Smooth muscle cell (in vitro differentiated cells): ENCODE data around the gene UNC5B. TPM values are rescaled to one million over a fixed set of nuclear protein-coding genes. Genes with fewer than 3 reads are reported as not detected.

Experiments used
- DNase-seq: peaks from one replicate; lab custom pipeline; 2025; ENCODE audit not compliant: unreplicated experiment; lab: John Stamatoyannopoulos, UW
- H2AFZ ChIP-seq: fragments of 200-600 bp; sonication (generic); 2 replicates; pipeline ENCODE4 v1.6.0; 2016; ENCODE audit warnings: antibody characterized with exemption, low read depth, mild to moderate bottlenecking
- H3F3A ChIP-seq: fragments of 200-600 bp; sonication (generic); 2 replicates; pipeline ENCODE4 v1.6.0; 2017; ENCODE audit warnings: antibody characterized with exemption, low read depth
- H3K27ac ChIP-seq: fragments of 200-600 bp; sonication (generic); 2 replicates; pipeline ENCODE4 v1.5.1; 2016; ENCODE audit warnings: low read depth, mild to moderate bottlenecking
- H3K27me3 ChIP-seq: fragments of 200-600 bp; sonication (generic); 2 replicates; pipeline ENCODE4 v1.6.1; 2016; ENCODE audit warnings: low read depth, mild to moderate bottlenecking
- H3K36me3 ChIP-seq: fragments of 200-600 bp; sonication (generic); 2 replicates; pipeline ENCODE4 v1.5.1; 2016; ENCODE audit warnings: low read depth
- H3K4me1 ChIP-seq: fragments of 200-600 bp; sonication (generic); 2 replicates; pipeline ENCODE4 v1.5.1; 2016; ENCODE audit warnings: low read depth
- H3K4me2 ChIP-seq: fragments of 200-600 bp; sonication (generic); 2 replicates; pipeline ENCODE4 v1.6.0; 2016; ENCODE audit warnings: mild to moderate bottlenecking
- H3K4me3 ChIP-seq: fragments of 200-600 bp; sonication (generic); 2 replicates; pipeline ENCODE4 v1.5.1; 2016; ENCODE audit warnings: mild to moderate bottlenecking
- H3K79me2 ChIP-seq: fragments of 200-600 bp; sonication (generic); 2 replicates; pipeline ENCODE4 v1.6.0; 2016; ENCODE audit warnings: low read depth, mild to moderate bottlenecking
- H3K9ac ChIP-seq: fragments of 200-600 bp; sonication (generic); 2 replicates; pipeline ENCODE4 v1.6.0; 2016; ENCODE audit warnings: low read depth
- H3K9me3 ChIP-seq: fragments of 200-600 bp; sonication (generic); replicated peaks from 2 replicates; pipeline ENCODE4 v1.5.1; 2016; ENCODE audit warnings: low read depth
- H4K20me1 ChIP-seq: fragments of 200-600 bp; sonication (generic); 2 replicates; pipeline ENCODE4 v1.6.0; 2016; ENCODE audit warnings: low read depth
- CTCF ChIP-seq: fragments of 200-600 bp; sonication (generic); IDR thresholded peaks from 2 replicates; pipeline ENCODE4 v1.5.1; 2017; ENCODE audit warnings: borderline replicate concordance, mild to moderate bottlenecking, antibody characterized with exemption; ENCODE audit not compliant: insufficient read depth, poor library complexity, severe bottlenecking
- WGBS: methylation state at CpG from one replicate; pipeline ENCODE4 v1.1.7; 2016; ENCODE audit warnings: low lambda C conversion rate; 5-methylcytosine and 5-hydroxymethylcytosine counted together
- polyA plus RNA-seq: library from polyadenylated mRNA; unstranded; fragments of >200 nt; fragmentation: Nextera tagmentation; extraction: Ambion mirVana; gene quantifications from 2 replicates; pipeline ENCODE4 v1.2.1, GENCODE V29; 2016
- total RNA-seq: library from RNA; depleted of rRNA; stranded (reverse); fragments of >200 nt; gene quantifications from 2 replicates; pipeline ENCODE4 v1.2.3, GENCODE V29; 2014

UNC5B gene
- total and polyA plus RNA-seq, 2 experiments from 2014 or later = 89.6 to 142 TPM

- no peak overlapping the region for H3K9ac ChIP-seq
- DNase-seq = no peak
- no peak overlapping the region for H3K27ac ChIP-seq
- H3K79me2 ChIP-seq = no peaks in the 10 kb centered on the region
- H3K4me3 ChIP-seq = no peak overlapping the region
- H3K4me2 ChIP-seq = no peak overlapping the region
- no peaks in the 10 kb centered on the region for H3K27me3 ChIP-seq
- WGBS = 84% methylated on average over 14 of the region's 14 CpGs
- no peaks in the 10 kb centered on the region for H3F3A ChIP-seq
- H3K36me3 ChIP-seq = no peaks in the 10 kb centered on the region
- H3K9me3 ChIP-seq = no peaks in the 10 kb centered on the region
- no peak for TF ChIP-seq CTCF
- H4K20me1 ChIP-seq = no peaks in the 10 kb centered on the region
- H2AFZ ChIP-seq = no peak overlapping the region
- no peaks in the 10 kb centered on the region for H3K4me1 ChIP-seq
Observed at GRCh38 chr10:71347587-71348395, 135.4 kb downstream of the UNC5B start.

- H3K4me2 ChIP-seq = no peak overlapping the region
- 95% methylated on average over 1 of the region's 1 CpG for WGBS
Observed at GRCh38 chr10:71348850-71349249, 136.5 kb downstream of the UNC5B start.

GRCh38 chr10:71349406-71349805 is 137.0 kb downstream of the UNC5B start:
- TF ChIP-seq CTCF = no peak
- H3K4me1 ChIP-seq = no peaks in the 10 kb centered on the region
- H3K27ac ChIP-seq = no peak overlapping the region
- no peaks in the 10 kb centered on the region for H3F3A ChIP-seq
- H3K9me3 ChIP-seq = no peaks in the 10 kb centered on the region
- no peak overlapping the region for H2AFZ ChIP-seq
- no peaks in the 10 kb centered on the region for H3K79me2 ChIP-seq
- no peak for DNase-seq
- WGBS = 78% methylated on average over 7 of the region's 7 CpGs
- H3K27me3 ChIP-seq = no peaks in the 10 kb centered on the region
- no peak overlapping the region for H3K4me3 ChIP-seq
- H4K20me1 ChIP-seq = no peaks in the 10 kb centered on the region
- no peak overlapping the region for H3K9ac ChIP-seq
- no peaks in the 10 kb centered on the region for H3K36me3 ChIP-seq
- H3K4me2 ChIP-seq = no peak overlapping the region

More at GRCh38 chr10:71348850-71349249, 136.5 kb downstream of the UNC5B start:
- no peaks in the 10 kb centered on the region for H3K4me1 ChIP-seq
- no peaks in the 10 kb centered on the region for H4K20me1 ChIP-seq
- H2AFZ ChIP-seq = no peak overlapping the region
- TF ChIP-seq CTCF = no peak
- no peak overlapping the region for H3K4me3 ChIP-seq
- no peak overlapping the region for H3K27ac ChIP-seq
- no peak for DNase-seq
- H3K79me2 ChIP-seq = no peaks in the 10 kb centered on the region
- no peak overlapping the region for H3K9ac ChIP-seq
- H3F3A ChIP-seq = no peaks in the 10 kb centered on the region
- H3K36me3 ChIP-seq = no peaks in the 10 kb centered on the region
- H3K27me3 ChIP-seq = no peaks in the 10 kb centered on the region
- no peaks in the 10 kb centered on the region for H3K9me3 ChIP-seq

- 91% methylated on average over 6 of the region's 6 CpGs for WGBS
- TF ChIP-seq CTCF = no peak
- no peaks in the 10 kb centered on the region for H3K79me2 ChIP-seq
Observed at GRCh38 chr10:71351087-71351486, 138.7 kb downstream of the UNC5B start.

More at GRCh38 chr10:71351087-71351486, 138.7 kb downstream of the UNC5B start:
- DNase-seq = no peak
- Histone ChIP-seq H3K4me2 (no peak overlapping the region), H3K27ac (no peak overlapping the region), H3K27me3 (no peaks in the 10 kb centered on the region), H3K9me3 (no peaks in the 10 kb centered on the region), H2AFZ (no peak overlapping the region), H3K4me1 (no peaks in the 10 kb centered on the region), H4K20me1 (no peaks in the 10 kb centered on the region), H3K36me3 (no peaks in the 10 kb centered on the region), H3K4me3 (no peak overlapping the region), H3F3A (no peaks in the 10 kb centered on the region), H3K9ac (no peak overlapping the region)
